Esophagus squamous epithelium (tissue), 5 donors: ENCODE measurements around the gene UBQLN4. TPM values are rescaled to one million over a fixed set of nuclear protein-coding genes. Genes with fewer than 3 reads are reported as not detected.

Experiments used
- DNase-seq: peaks from one replicate; lab custom pipeline; 2025; lab: John Stamatoyannopoulos, UW
- H3K27ac ChIP-seq, 4 donors: fragments of 200-600 bp; sonication (generic); one replicate each; pipeline ENCODE4 v1.5.1; 2016 to 2019; ENCODE audit warnings: mild to moderate bottlenecking in 1 of 4
- H3K27me3 ChIP-seq, 4 donors: fragments of 200-600 bp; sonication (generic); 1 replicate in 3 of 4; 2 replicates in 1 of 4; pipeline versions ENCODE4 v1.5.1 to v1.6.0; 2017 to 2021; ENCODE audit warnings: antibody characterized with exemption in 1 of 4
- H3K36me3 ChIP-seq, 3 donors: fragments of 200-600 bp; sonication (generic); one replicate each; pipeline ENCODE4 v1.5.1; 2016 to 2019
- H3K4me1 ChIP-seq, 3 donors: fragments of 200-600 bp; sonication (generic); one replicate each; pipeline ENCODE4 v1.5.1; 2017 to 2019
- H3K4me3 ChIP-seq, 4 donors: fragments of 200-600 bp; sonication (generic); 1 replicate in 3 of 4; 2 replicates in 1 of 4; pipeline ENCODE4 v1.5.1; 2016 to 2019; ENCODE audit warnings: mild to moderate bottlenecking in 2 of 4, moderate library complexity in 1 of 4
- H3K9me3 ChIP-seq, 3 donors: fragments of 200-600 bp; sonication (generic); one replicate each; pipeline ENCODE4 v1.5.1; 2016 to 2019
- CTCF ChIP-seq, 6 experiments: fragments of 450-650 bp in 4 of 6; fragments of 200-600 bp in 2 of 6; sonication (generic) in 2 of 6; IDR thresholded peaks; one replicate each; pipeline ENCODE4 v1.5.1; 2016 to 2019; ENCODE audit warnings: antibody characterized with exemption in 6 of 6, mild to moderate bottlenecking in 4 of 6, moderate library complexity in 4 of 6
- POLR2A ChIP-seq, 4 donors: fragments of 450-650 bp; IDR thresholded peaks; one replicate each; pipeline ENCODE4 v1.6.1; 2017; ENCODE audit warnings: antibody characterized with exemption in 4 of 4, mild to moderate bottlenecking in 4 of 4, moderate library complexity in 3 of 4
- WGBS, 2 donors: methylation state at CpG; one replicate each; pipeline ENCODE4 v1.1.5; 2018; 5-methylcytosine and 5-hydroxymethylcytosine counted together
- intact Hi-C: fragments of 100-400 bp; cut with DNase I; formaldehyde crosslinking; loops from one replicate; pipeline ENCODE4 v1.15.0; 2022
- total RNA-seq, 4 donors: library from RNA; depleted of rRNA; stranded (reverse); fragments of >200 nt; gene quantifications; one replicate each; pipeline ENCODE4 v1.1.0, GENCODE V29; 2016
- donor health status: DM: yes; HTN: yes; CAD: no.

The UBQLN4 gene
- total RNA-seq, 4 donors from 2014 or later = 19.7 to 32.7 (median 25.5) TPM

GRCh38 chr1:155993595-155993994 is 60.0 kb downstream of the UBQLN4 start:
- intact Hi-C loops = no loop called here
- TF ChIP-seq CTCF (IDR thresholded peaks at IDR 0.05) (no peak), POLR2A (IDR thresholded peaks at IDR 0.05) (no peak)
- H3K27me3 ChIP-seq = no peaks in the 10 kb centered on the region
- DNase-seq = no peak
- H3K4me3 ChIP-seq = no peak overlapping the region
- H3K4me1 ChIP-seq = peaks cover 2 to 28% (median 3%) of the 10 kb centered on the region in 3 donors
- H3K36me3 ChIP-seq = no peaks in the 10 kb centered on the region
- H3K9me3 ChIP-seq = no peaks in the 10 kb centered on the region
- no peak overlapping the region for H3K27ac ChIP-seq
- 76 to 78% methylated on average over 3 of the region's 3 CpGs for WGBS, 2 donors

- peak overlapping the region in 2 of 4 donors; percentile 71 to 79 for H3K27ac ChIP-seq
- WGBS, 2 donors = 29 to 83% methylated on average over 1 to 4 of the region's 6 CpGs
Measured at GRCh38 chr1:155990005-155990739, 63.4 kb downstream of the UBQLN4 start.

GRCh38 chr1:155989242-155990004 is 64.2 kb downstream of the UBQLN4 start:
- no peaks in the 10 kb centered on the region for H3K27me3 ChIP-seq
- peak overlapping the region in 3 of 4 donors; percentile 31 to 61 (median 39) for H3K4me3 ChIP-seq
- WGBS, 2 donors = 5 to 20% methylated on average over 2 to 7 of the region's 9 CpGs
- H3K36me3 ChIP-seq = no peaks in the 10 kb centered on the region
- TF ChIP-seq POLR2A (IDR thresholded peaks at IDR 0.05) = no peak
- peak; percentile 95 to 99 (median 98) for TF ChIP-seq CTCF (IDR thresholded peaks at IDR 0.05)
- no peaks in the 10 kb centered on the region for H3K9me3 ChIP-seq
- H3K4me1 ChIP-seq = peaks cover 3 to 41% (median 3%) of the 10 kb centered on the region in 3 donors
- H3K27ac ChIP-seq = peak overlapping the region in 3 of 4 donors; percentile 51 to 79 (median 71)
- intact Hi-C loops = loop anchor here (5.0 kb wide), 1 partner anchor 52 kb away; no protein-coding TSS in a partner anchor
- DNase-seq = peak; percentile 35

More at GRCh38 chr1:155990005-155990739, 63.4 kb downstream of the UBQLN4 start:
- no peaks in the 10 kb centered on the region for H3K27me3 ChIP-seq
- H3K36me3 ChIP-seq = no peaks in the 10 kb centered on the region
- no peak for TF ChIP-seq POLR2A (IDR thresholded peaks at IDR 0.05)
- no peak for TF ChIP-seq CTCF (IDR thresholded peaks at IDR 0.05)
- H3K4me3 ChIP-seq = no peak overlapping the region
- peaks cover 2 to 36% (median 3%) of the 10 kb centered on the region in 3 donors for H3K4me1 ChIP-seq
- H3K9me3 ChIP-seq = no peaks in the 10 kb centered on the region
- intact Hi-C loops = no loop called here
- no peak for DNase-seq

Other genes starting within 250 kb of the UBQLN4 start
- gene GON4L, start 196.6 kb downstream of the UBQLN4 start, total RNA-seq = 10 to 100 TPM; 12.2 to 32.8 (median 18.7) TPM
- 1 to 10 TPM in 3 of 4 donors, under 1 TPM in 1; 0.87 to 5.3 (median 2.7) TPM for gene SYT11, start 194.2 kb downstream of the UBQLN4 start, total RNA-seq
- gene RIT1, start 142.4 kb downstream of the UBQLN4 start, total RNA-seq = 10 to 100 TPM; 35.3 to 55.4 (median 42.6) TPM
- 10 to 100 TPM; 12.4 to 48.1 (median 33.9) TPM for gene KHDC4, start 119.4 kb downstream of the UBQLN4 start, total RNA-seq
- not detected for gene RXFP4, start 112.2 kb downstream of the UBQLN4 start, total RNA-seq
- 10 to 100 TPM; 22.6 to 38.3 (median 27.5) TPM for gene ARHGEF2, start 75.3 kb downstream of the UBQLN4 start, total RNA-seq
- gene SSR2, start 32.8 kb downstream of the UBQLN4 start, total RNA-seq = 100 to 1,000 TPM; 115 to 215 (median 179) TPM
- gene LAMTOR2, start 984 bp upstream of the UBQLN4 start, total RNA-seq = 10 to 100 TPM; 41.4 to 67.1 (median 53.3) TPM
- 100 to 1,000 TPM; 190 to 482 (median 272) TPM for gene RAB25, start 7.4 kb upstream of the UBQLN4 start, total RNA-seq
- gene MEX3A, start 28.7 kb upstream of the UBQLN4 start, total RNA-seq = 1 to 10 TPM in 1 of 4 donors, under 1 TPM in 3; 0.15 to 1.4 (median 0.65) TPM
- gene LMNA, start 60.9 kb upstream of the UBQLN4 start, total RNA-seq = 100 to 1,000 TPM; 322 to 480 (median 403) TPM
- 10 to 100 TPM; 21.4 to 36.6 (median 23.1) TPM for gene SEMA4A, start 99.8 kb upstream of the UBQLN4 start, total RNA-seq
- gene SLC25A44, start 140.3 kb upstream of the UBQLN4 start, total RNA-seq = 10 to 100 TPM; 10.5 to 17.7 (median 15.7) TPM
- gene PMF1, start 159.2 kb upstream of the UBQLN4 start, total RNA-seq = 10 to 100 TPM; 40.8 to 64.9 (median 53.5) TPM
- gene BGLAP, start 188.4 kb upstream of the UBQLN4 start, total RNA-seq = 1 to 10 TPM in 1 of 4 donors, under 1 TPM in 2, not detected in 1; 0.38 to 1.7 (median 0.40) TPM
- gene PAQR6, start 194.3 kb upstream of the UBQLN4 start, total RNA-seq = 1 to 10 TPM in 2 of 4 donors, under 1 TPM in 2; 0.88 to 3.4 (median 2.0) TPM
- gene SMG5, start 229.0 kb upstream of the UBQLN4 start, total RNA-seq = 10 to 100 TPM; 33.6 to 60.9 (median 48.3) TPM
- 100 to 1,000 TPM in 2 of 4 donors, 10 to 100 TPM in 2; 64.9 to 140 (median 104) TPM for gene TMEM79, start 230.5 kb upstream of the UBQLN4 start, total RNA-seq
- gene GLMP, start 241.9 kb upstream of the UBQLN4 start, total RNA-seq = 10 to 100 TPM; 16.1 to 44.2 (median 27.7) TPM
- under 1 TPM in 1 of 4 donors, not detected in 3; 0.57 TPM for gene VHLL, start 245.5 kb upstream of the UBQLN4 start, total RNA-seq